ENCODE data around the gene NMNAT3. TPM values are rescaled to one million over a fixed set of nuclear protein-coding genes. Genes with fewer than 3 reads are reported as not detected.

The NMNAT3 gene
- total RNA-seq, 1 donor = 1.8 TPM

DNA sequence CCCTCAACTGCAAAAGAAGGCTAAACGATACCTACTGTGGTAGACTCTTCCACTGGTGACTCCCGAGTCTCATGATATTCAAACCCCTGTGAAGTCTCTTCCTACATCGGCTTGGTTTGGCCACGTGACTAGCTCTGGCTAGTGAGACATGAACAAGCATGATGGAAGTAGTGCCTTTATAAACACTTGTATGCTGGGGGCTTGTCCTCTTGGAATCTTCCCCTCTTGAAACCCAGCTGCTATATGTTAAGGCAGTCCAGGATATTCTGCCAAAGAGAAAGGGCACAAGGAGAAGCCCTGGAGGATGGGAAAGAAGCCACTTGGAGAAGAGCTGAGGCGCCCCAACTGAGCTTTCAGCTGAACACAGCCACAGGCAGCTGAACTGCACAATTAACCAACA lies 154.6 kb downstream of the NMNAT3 start:
- H3K4me3 ChIP-seq (ENCODE audit: low read depth, low read length) = no peak overlapping the region
- TF ChIP-seq, protein P1, sequence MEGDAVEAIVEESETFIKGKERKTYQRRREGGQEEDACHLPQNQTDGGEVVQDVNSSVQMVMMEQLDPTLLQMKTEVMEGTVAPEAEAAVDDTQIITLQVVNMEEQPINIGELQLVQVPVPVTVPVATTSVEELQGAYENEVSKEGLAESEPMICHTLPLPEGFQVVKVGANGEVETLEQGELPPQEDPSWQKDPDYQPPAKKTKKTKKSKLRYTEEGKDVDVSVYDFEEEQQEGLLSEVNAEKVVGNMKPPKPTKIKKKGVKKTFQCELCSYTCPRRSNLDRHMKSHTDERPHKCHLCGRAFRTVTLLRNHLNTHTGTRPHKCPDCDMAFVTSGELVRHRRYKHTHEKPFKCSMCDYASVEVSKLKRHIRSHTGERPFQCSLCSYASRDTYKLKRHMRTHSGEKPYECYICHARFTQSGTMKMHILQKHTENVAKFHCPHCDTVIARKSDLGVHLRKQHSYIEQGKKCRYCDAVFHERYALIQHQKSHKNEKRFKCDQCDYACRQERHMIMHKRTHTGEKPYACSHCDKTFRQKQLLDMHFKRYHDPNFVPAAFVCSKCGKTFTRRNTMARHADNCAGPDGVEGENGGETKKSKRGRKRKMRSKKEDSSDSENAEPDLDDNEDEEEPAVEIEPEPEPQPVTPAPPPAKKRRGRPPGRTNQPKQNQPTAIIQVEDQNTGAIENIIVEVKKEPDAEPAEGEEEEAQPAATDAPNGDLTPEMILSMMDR (IDR thresholded peaks at IDR 0.05; ENCODE audit: insufficient read depth, low read length) = no peak
- no peak for DNase-seq (ENCODE audit: low read depth)

DNA sequence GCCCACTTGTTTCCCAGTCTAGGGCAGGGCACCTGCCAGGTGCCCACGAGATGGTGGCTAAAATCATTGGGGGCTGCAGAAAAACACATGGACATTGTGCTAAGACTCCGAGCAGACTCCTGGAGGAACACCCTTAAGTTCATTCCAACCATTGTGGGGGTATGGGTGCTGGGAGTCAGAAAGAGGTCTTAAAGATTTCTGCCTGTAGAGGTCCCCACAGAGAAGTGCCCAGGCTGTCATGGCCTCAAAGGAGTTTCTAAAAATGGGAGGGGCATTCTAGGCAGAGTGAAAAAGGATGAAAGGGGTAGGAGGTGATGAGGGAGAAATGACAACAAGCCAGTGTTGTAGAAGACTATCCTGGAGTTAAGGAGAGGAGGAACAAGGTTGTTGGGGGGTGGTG lies 155.4 kb downstream of the NMNAT3 start:
- no peak for DNase-seq (ENCODE audit: low read depth)
- no peak overlapping the region for H3K4me3 ChIP-seq (ENCODE audit: low read depth, low read length)
- TF ChIP-seq, protein P1 (IDR thresholded peaks at IDR 0.05; ENCODE audit: insufficient read depth, low read length) = peak; percentile 7

DNA sequence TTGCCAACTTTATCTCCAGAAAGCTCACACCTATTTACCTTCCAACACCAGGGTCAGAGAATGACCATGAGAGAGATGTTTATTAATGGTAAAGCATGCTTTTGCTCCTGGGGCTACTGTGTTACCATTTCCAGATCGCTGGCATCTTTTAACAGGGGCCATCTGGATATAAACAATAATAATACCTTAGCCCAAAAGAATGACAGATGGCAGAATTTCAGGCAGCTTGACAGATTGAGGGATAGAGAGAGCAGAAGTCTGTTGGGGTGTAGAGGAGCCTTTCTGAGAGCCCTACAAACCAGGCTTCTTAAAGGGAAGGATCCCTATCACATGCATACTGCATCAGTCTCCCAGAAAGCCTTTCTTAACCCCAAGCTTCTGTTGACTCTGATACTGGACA lies 156.0 kb downstream of the NMNAT3 start:
- DNase-seq (ENCODE audit: low read depth) = no peak
- TF ChIP-seq, protein P1 (IDR thresholded peaks at IDR 0.05; ENCODE audit: insufficient read depth, low read length) = no peak
- H3K4me3 ChIP-seq (ENCODE audit: low read depth, low read length) = no peak overlapping the region

DNA sequence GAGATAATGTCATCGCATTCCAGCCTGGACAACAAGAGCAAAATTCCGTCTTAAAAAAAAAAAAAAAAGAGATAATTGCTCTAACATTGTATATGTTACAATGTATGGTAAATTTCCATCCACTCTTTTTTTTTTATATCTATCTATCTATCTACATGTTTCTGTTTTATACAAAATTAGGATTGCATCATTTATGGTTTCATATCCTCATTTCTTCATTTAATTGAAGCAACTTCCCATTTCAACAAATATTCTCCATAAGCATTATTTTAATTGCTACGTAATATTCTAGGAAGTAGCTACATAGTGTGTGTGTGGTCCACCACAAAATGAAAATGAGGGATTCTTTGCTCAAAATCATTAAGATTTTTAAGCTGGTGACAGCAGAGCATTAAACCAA lies 156.6 kb downstream of the NMNAT3 start:
- TF ChIP-seq, protein P1 (IDR thresholded peaks at IDR 0.05; ENCODE audit: insufficient read depth, low read length) = no peak
- no peak for DNase-seq (ENCODE audit: low read depth)
- H3K4me3 ChIP-seq (ENCODE audit: low read depth, low read length) = no peak overlapping the region

DNA sequence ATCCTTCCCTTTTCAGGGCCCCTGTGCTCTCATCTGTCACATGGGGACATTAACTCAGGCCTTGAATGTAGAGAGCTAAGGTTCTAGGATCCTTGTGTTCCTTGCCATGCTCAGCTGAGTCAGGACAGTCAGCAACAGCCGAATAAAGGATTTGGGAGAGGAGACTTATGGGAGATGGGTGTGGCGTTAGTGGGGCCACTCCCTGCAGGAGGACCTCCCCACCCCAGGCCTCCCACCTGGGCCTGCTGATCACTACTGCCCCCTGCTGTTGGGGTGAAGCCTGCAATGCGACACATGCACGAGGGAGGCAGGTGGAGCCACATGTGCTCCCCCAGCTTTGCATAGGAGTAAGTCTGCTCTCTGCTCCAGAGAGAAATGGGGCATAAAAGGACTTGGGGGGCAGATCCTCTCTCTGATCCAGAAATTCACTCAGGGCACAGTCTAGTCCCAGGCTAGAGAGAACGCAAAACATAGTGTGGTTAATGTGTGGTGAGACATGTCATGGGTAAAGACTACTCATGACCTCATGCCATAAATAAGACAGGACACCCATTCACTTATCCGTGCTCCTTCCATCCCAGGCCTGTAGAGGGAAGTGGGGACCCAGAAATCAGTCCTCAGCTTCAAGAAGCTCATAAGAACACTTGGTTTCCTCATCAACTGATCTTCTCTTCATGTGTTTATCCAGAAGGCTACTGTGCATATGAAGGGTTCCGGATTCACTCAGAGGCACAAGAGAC lies 157.6 kb downstream of the NMNAT3 start:
- DNase-seq (ENCODE audit: low read depth) = peak; percentile 51
- TF ChIP-seq, protein P1 (IDR thresholded peaks at IDR 0.05; ENCODE audit: insufficient read depth, low read length) = peak; percentile 36

DNA sequence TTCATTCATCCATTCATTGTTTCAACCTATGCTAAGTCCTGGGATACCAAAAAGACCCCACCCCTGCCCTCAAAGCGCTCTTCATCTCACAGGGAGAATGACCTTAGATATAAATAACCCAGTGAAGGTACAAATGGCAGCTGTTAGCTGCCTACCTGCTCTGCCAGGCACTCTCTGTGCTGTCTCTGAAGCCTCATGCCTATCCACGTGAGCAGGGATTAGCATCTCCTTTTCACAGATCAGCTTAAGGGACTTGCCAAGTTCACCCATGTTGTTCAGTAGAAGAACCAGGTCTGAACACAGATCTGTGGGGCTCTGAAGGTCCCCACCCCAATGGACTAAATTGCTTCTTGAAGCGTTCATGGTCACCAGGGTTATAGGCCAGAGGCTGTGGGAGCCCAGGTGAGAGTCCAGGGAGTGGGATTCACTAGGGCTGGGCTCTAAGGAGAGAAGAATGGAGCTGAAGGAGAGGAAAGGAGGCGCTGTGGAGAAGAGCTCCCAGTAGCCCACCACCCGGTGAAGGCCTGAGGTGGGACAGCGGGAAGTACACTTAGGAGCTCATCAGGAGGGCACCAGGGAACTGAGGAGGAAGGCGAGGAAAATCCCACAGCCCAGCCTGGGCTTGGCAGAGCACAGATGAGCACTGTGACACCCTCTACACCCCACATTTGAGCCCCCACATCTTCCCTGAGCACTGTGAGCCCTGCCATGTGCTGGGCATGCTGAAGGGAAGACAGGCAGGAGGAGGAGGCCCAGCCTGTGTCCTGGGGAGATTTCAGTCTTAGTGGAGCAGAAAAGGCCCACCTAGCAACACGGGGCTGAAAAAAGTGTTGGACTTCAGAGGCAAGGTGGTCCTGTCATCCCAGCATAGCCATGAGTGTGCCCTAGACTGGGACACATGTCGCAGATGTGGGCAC lies 158.6 kb downstream of the NMNAT3 start:
- no peak overlapping the region for H3K4me3 ChIP-seq (ENCODE audit: low read depth, low read length)
- TF ChIP-seq, protein P1 (IDR thresholded peaks at IDR 0.05; ENCODE audit: insufficient read depth, low read length) = no peak
- DNase-seq (ENCODE audit: low read depth) = no peak

More for the DNA sequence above, 157.6 kb downstream of the NMNAT3 start:
- no peak overlapping the region for H3K4me3 ChIP-seq (ENCODE audit: low read depth, low read length)

Measured in fibroblast of the aortic adventitia (primary cell).